GM12864 (cell line): ENCODE measurements around the gene POLR2E.
A peak's percentile ranks its signal among the peaks of the same experiment; 100 is the strongest.

Experiments
- DNase-seq: peaks from one replicate; pipeline ENCODE4 v3.0.0-alpha.2; 2011; ENCODE audit warnings: low read depth
- H3K4me3 ChIP-seq: 2 replicates; pipeline ENCODE4 v1.5.1; 2011; ENCODE audit warnings: mild to moderate bottlenecking, low read depth, low read length, control low read depth
- CTCF ChIP-seq: IDR thresholded peaks from 2 replicates; pipeline ENCODE4 v1.5.1; 2011; ENCODE audit warnings: low read depth, mild to moderate bottlenecking, moderate library complexity, low read length, control low read depth, inconsistent platforms; ENCODE audit errors: missing control alignments

The POLR2E gene

GRCh38 chr19:1102407-1103131 lies 7.4 kb upstream of the POLR2E start:
- peak; percentile 66 for DNase-seq
- H3K4me3 ChIP-seq, result no peak overlapping the region
- no peak for TF ChIP-seq CTCF

- no peak for TF ChIP-seq CTCF
- no peak overlapping the region for H3K4me3 ChIP-seq
- no peak for DNase-seq
Measured at GRCh38 chr19:1101337-1101698, 6.1 kb upstream of the POLR2E start.

GRCh38 chr19:1098177-1099051 lies 3.2 kb upstream of the POLR2E start:
- no peak for TF ChIP-seq CTCF
- no peak for DNase-seq
- H3K4me3 ChIP-seq, result no peak overlapping the region

- no peak for DNase-seq
- H3K4me3 ChIP-seq, result no peak overlapping the region
- no peak for TF ChIP-seq CTCF
Measured at GRCh38 chr19:1097810-1098176, 2.6 kb upstream of the POLR2E start.

- TF ChIP-seq CTCF, result no peak
- H3K4me3 ChIP-seq, result peak overlapping the region; percentile 65
- DNase-seq, result no peak
Measured at GRCh38 chr19:1094655-1094977, 559 bp downstream of the POLR2E start.

GRCh38 chr19:1093811-1094553 lies 1.2 kb downstream of the POLR2E start:
- no peak for DNase-seq
- H3K4me3 ChIP-seq, result peak overlapping the region; percentile 65
- TF ChIP-seq CTCF, result no peak
